ENCODE measurements around the gene AP1G1. TPM values are rescaled to one million over a fixed set of nuclear protein-coding genes. Genes with fewer than 3 reads are reported as not detected.

AP1G1 gene
- total and polyA plus RNA-seq, 10 of the 15 experiments (the other 5 are each of a cell fraction or from before 2014, with no cell fraction given), result 5.9 to 83.7 (median 47.8) TPM

- Histone ChIP-seq H3K9ac (ENCODE audit: control insufficient read depth, insufficient read depth, low read length) (no peak overlapping the region), H3K27me3 (replicated peaks in 1 of 2; ENCODE audit: control insufficient read depth in 2 of 2, insufficient read depth in 2 of 2, low read length in 1 of 2) (no peaks in the 10 kb centered on the region), H3K27ac (ENCODE audit: control insufficient read depth, insufficient read depth) (no peak overlapping the region), H2AFZ (ENCODE audit: control insufficient read depth, low read depth, low read length) (no peak overlapping the region), H3K79me2 (ENCODE audit: control insufficient read depth, insufficient read depth, low read length) (no peaks in the 10 kb centered on the region), H3K36me3 (ENCODE audit: control insufficient read depth in 2 of 2, insufficient read depth in 2 of 2, low read length in 1 of 2) (peaks cover 0 to 3% of the 10 kb centered on the region in 2 experiments; a peak in 1 of 4 replicates), H3K4me3 (no peak overlapping the region), H3K4me1 (ENCODE audit: control insufficient read depth, insufficient read depth, low read length) (no peaks in the 10 kb centered on the region), H3K4me2 (ENCODE audit: control insufficient read depth, insufficient read depth) (no peak overlapping the region), H4K20me1 (ENCODE audit: control insufficient read depth, insufficient read depth) (no peaks in the 10 kb centered on the region), H3K9me3 (replicated peaks; ENCODE audit: control insufficient read depth, insufficient read depth, low read length) (no peaks in the 10 kb centered on the region)
- SMC1A ChIA-PET (ENCODE audit: uncharacterized antibody, unreplicated experiment), result no interaction called here
- TF ChIP-seq STAT1 (conservative IDR thresholded peaks at IDR 0.05) (no peak), JUNB (IDR thresholded peaks at IDR 0.05) (no peak), HSF1 (IDR thresholded peaks at IDR 0.05; ENCODE audit: low read depth, low read length) (no peak), STAT3 (IDR thresholded peaks at IDR 0.05; ENCODE audit: low read depth, low read length) (no peak), FOS (IDR thresholded peaks at IDR 0.05; ENCODE audit: borderline replicate concordance, extremely low read depth, insufficient read length) (no peak), ETV6 (conservative IDR thresholded peaks at IDR 0.05 in 1 of 2, IDR thresholded peaks at IDR 0.05 in 1 of 2; ENCODE audit: borderline replicate concordance in 1 of 2, low read depth in 1 of 2) (no peak), ZNF274 (IDR thresholded peaks at IDR 0.05; ENCODE audit: insufficient read depth, insufficient read length) (no peak), ZBED1 (IDR thresholded peaks at IDR 0.05; ENCODE audit: borderline replicate concordance) (no peak)
- POLR2A ChIA-PET, result no interaction called here
- RAD21 ChIA-PET (ENCODE audit: unreplicated experiment), result no interaction called here
- no TSS peak for BruUV-seq (replicated peaks)
- CTCF ChIA-PET, result interaction anchor here (0.8 kb wide), 1 partner anchor 32 kb away, joined by 3 read pairs; no protein-coding TSS in a partner anchor
- ATAC-seq (no peak), DNase-seq (ENCODE audit: low read depth, low spot score) (no peak), FAIRE-seq (no peak)
- in situ Hi-C loops (cut with MboI), result no loop called here
- WGBS (ENCODE audit: insufficient coverage, insufficient replicate concordance, low lambda C conversion rate, missing lambda C conversion rate), result 60% methylated on average over 1 of the region's 1 CpG
- intact Hi-C loops (cut with micrococcal nuclease; ENCODE audit: unreplicated experiment), result loop anchor here (10.0 kb wide), 2 partner anchors 65 to 275 kb away; no protein-coding TSS in a partner anchor
These were observed 118.7 kb downstream of the AP1G1 start for GRCh38 chr16:71689901-71690300.
